A673 (cell line): ENCODE results near the gene VARS1.

Source experiments
- CTCF ChIP-seq: fragments of 300-800, 200-600 bp; sonication (generic); conservative IDR thresholded peaks from 2 replicates; pipeline ENCODE4 v1.5.1; 2017; ENCODE audit warnings: low read depth, mild to moderate bottlenecking, antibody characterized with exemption, low read length, moderate library complexity, mixed read lengths
- EZH2 ChIP-seq: fragments of 200-600 bp; sonication (generic); IDR thresholded peaks from 2 replicates; pipeline ENCODE4 v1.6.1; 2017; ENCODE audit warnings: borderline replicate concordance, low read depth, mild to moderate bottlenecking, mixed read lengths, antibody characterized with exemption, low read length; ENCODE audit not compliant: poor library complexity, severe bottlenecking

GRCh38 chr6:31819871-31820299 lies 24.3 kb upstream of the VARS1 start:
- TF ChIP-seq CTCF (no peak), EZH2 (no peak)
